Endodermal cell (in vitro differentiated cells): Measurements from ENCODE around the gene PCID2. TPM values are rescaled to one million over a fixed set of nuclear protein-coding genes. Genes with fewer than 3 reads are reported as not detected.
A peak's percentile ranks its signal among the peaks of the same experiment; 100 is the strongest.

ENCODE experiments used
- DNase-seq: peaks from one replicate; pipeline ENCODE4 v3.0.0-alpha.2; 2017
- H3K27ac ChIP-seq: 2 replicates; pipeline ENCODE4 v1.5.1; 2013; ENCODE audit warnings: mild to moderate bottlenecking, low read depth, low read length, moderate library complexity
- H3K27me3 ChIP-seq: 2 replicates; pipeline ENCODE4 v1.6.1; 2013; ENCODE audit warnings: mild to moderate bottlenecking, low read length, moderate library complexity; ENCODE audit not compliant: insufficient read depth, control insufficient read depth, poor library complexity, severe bottlenecking
- H3K36me3 ChIP-seq: 2 replicates; pipeline ENCODE4 v1.7.0; 2013; ENCODE audit warnings: mild to moderate bottlenecking, low read length, moderate library complexity; ENCODE audit not compliant: control insufficient read depth, insufficient read depth
- H3K4me1 ChIP-seq: one replicate; pipeline ENCODE4 v1.7.0; 2013; ENCODE audit warnings: low read length; ENCODE audit not compliant: control insufficient read depth, insufficient read depth
- H3K4me3 ChIP-seq: 2 replicates; pipeline ENCODE4 v1.5.1; 2013; ENCODE audit warnings: mild to moderate bottlenecking, low read length, moderate library complexity
- H3K9ac ChIP-seq: 2 replicates; pipeline ENCODE4 v1.6.1; 2013; ENCODE audit warnings: mild to moderate bottlenecking, low read length, moderate library complexity; ENCODE audit not compliant: poor library complexity, severe bottlenecking; ENCODE audit errors: extremely low read depth
- H3K9me3 ChIP-seq: 2 replicates; pipeline ENCODE4 v1.6.1; 2013; ENCODE audit warnings: mild to moderate bottlenecking, low read length, moderate library complexity; ENCODE audit not compliant: control insufficient read depth
- H3K27ac Mint-ChIP-seq: 2 replicates; pipeline ENCODE4 v1.8.0; 2020; ENCODE audit warnings: mixed read lengths
- H3K27me3 Mint-ChIP-seq: 2 replicates; pipeline ENCODE4 v1.8.0; 2021; ENCODE audit warnings: mild to moderate bottlenecking, mixed read lengths; ENCODE audit not compliant: insufficient read depth
- H3K36me3 Mint-ChIP-seq: 2 replicates; pipeline ENCODE4 v1.8.0; 2020; ENCODE audit warnings: low read depth, mixed read lengths
- H3K4me1 Mint-ChIP-seq: 2 replicates; pipeline ENCODE4 v1.8.0; 2020; ENCODE audit warnings: mixed read lengths
- H3K4me3 Mint-ChIP-seq: 2 replicates; pipeline ENCODE4 v1.8.0; 2020; ENCODE audit warnings: mild to moderate bottlenecking, moderate library complexity, mixed read lengths
- H3K9me3 Mint-ChIP-seq: 2 replicates; pipeline ENCODE4 v1.8.0; 2020; ENCODE audit warnings: mild to moderate bottlenecking, mixed read lengths
- CTCF ChIP-seq: fragments of 200-600 bp; sonication (generic); conservative IDR thresholded peaks from 2 replicates; pipeline ENCODE4 v1.5.0; 2021; ENCODE audit warnings: antibody characterized with exemption, mild to moderate bottlenecking
- WGBS, 2 experiments: methylation state at CpG; one replicate each; pipeline versions ENCODE4 v1.1.5 to v1.1.7; 2013; ENCODE audit warnings: missing lambda C conversion rate in 2 of 2, mixed read lengths in 1 of 2; ENCODE audit not compliant: insufficient coverage in 1 of 2, insufficient read length in 1 of 2; 5-methylcytosine and 5-hydroxymethylcytosine counted together
- total RNA-seq, 2 donors: library from RNA; stranded (reverse); fragmentation: NEBNext Ultra II Directional in 1 of 2; extraction: Animal tissue kit (Norgen Biotek cat#: 25700) in 1 of 2; gene quantifications; 2 replicates in 1 of 2; 3 replicates in 1 of 2; pipeline ENCODE4 v1.2.1, GENCODE V29; 2021

Gene PCID2
- total RNA-seq, 2 donors from 2014 or later, result 70.5 to 71.7 TPM

GRCh38 chr13:113143466-113144254 is 64.8 kb downstream of the PCID2 start:
- Mint-ChIP-seq H3K4me1 (no peaks in the 10 kb centered on the region), H3K27me3 (no peaks in the 10 kb centered on the region), H3K9me3 (no peaks in the 10 kb centered on the region), H3K4me3 (no peak overlapping the region), H3K36me3 (peaks cover 21% of the 10 kb centered on the region), H3K27ac (no peak overlapping the region)
- DNase-seq, result peak; percentile 41
- no peak overlapping the region for H3K4me3 ChIP-seq
- no peak overlapping the region for H3K27ac ChIP-seq
- H3K4me1 ChIP-seq, result no peaks in the 10 kb centered on the region
- H3K27me3 ChIP-seq, result no peaks in the 10 kb centered on the region
- no peak for TF ChIP-seq CTCF
- 93 to 94% methylated on average over 20 to 39 of the region's 39 CpGs for WGBS, 2 experiments
- H3K9ac ChIP-seq, result no peak overlapping the region
- H3K9me3 ChIP-seq, result no peaks in the 10 kb centered on the region
- no peaks in the 10 kb centered on the region for H3K36me3 ChIP-seq

GRCh38 chr13:113142876-113143275 is 65.6 kb downstream of the PCID2 start:
- Histone ChIP-seq H3K27me3 (no peaks in the 10 kb centered on the region), H3K36me3 (no peaks in the 10 kb centered on the region), H3K9me3 (no peaks in the 10 kb centered on the region), H3K4me1 (no peaks in the 10 kb centered on the region), H3K27ac (no peak overlapping the region), H3K9ac (no peak overlapping the region), H3K4me3 (no peak overlapping the region)
- no peaks in the 10 kb centered on the region for H3K27me3 Mint-ChIP-seq
- 92 to 94% methylated on average over 4 to 7 of the region's 7 CpGs for WGBS, 2 experiments
- no peaks in the 10 kb centered on the region for H3K4me1 Mint-ChIP-seq
- TF ChIP-seq CTCF, result no peak
- H3K27ac Mint-ChIP-seq, result no peak overlapping the region
- peaks cover 21% of the 10 kb centered on the region for H3K36me3 Mint-ChIP-seq
- H3K9me3 Mint-ChIP-seq, result no peaks in the 10 kb centered on the region
- DNase-seq, result peak; percentile 28
- H3K4me3 Mint-ChIP-seq, result no peak overlapping the region

GRCh38 chr13:113141601-113141970 is 66.9 kb downstream of the PCID2 start:
- Mint-ChIP-seq H3K4me3 (no peak overlapping the region), H3K36me3 (peaks cover 21% of the 10 kb centered on the region), H3K27ac (no peak overlapping the region), H3K27me3 (no peaks in the 10 kb centered on the region), H3K4me1 (no peaks in the 10 kb centered on the region), H3K9me3 (no peaks in the 10 kb centered on the region)
- Histone ChIP-seq H3K9me3 (no peaks in the 10 kb centered on the region), H3K9ac (no peak overlapping the region), H3K36me3 (no peaks in the 10 kb centered on the region), H3K4me1 (no peaks in the 10 kb centered on the region), H3K4me3 (no peak overlapping the region), H3K27ac (no peak overlapping the region), H3K27me3 (no peaks in the 10 kb centered on the region)
- no peak for DNase-seq
- WGBS, 2 experiments, result 94 to 98% methylated on average over 12 to 18 of the region's 18 CpGs
- TF ChIP-seq CTCF, result no peak
